DND-41 (cell line): ENCODE measurements around the gene MAP2K5.

Experiments used
- ATAC-seq: fragments of 200-7000 bp; cut with Tn5 transposase; 3 replicates; pipeline ENCODE4 v1.9.1; 2021; ENCODE audit warnings: low read depth; ENCODE audit not compliant: insufficient read depth
- DNase-seq: peaks from one replicate; pipeline ENCODE4 v3.0.0-alpha.2; 2020
- H2AFZ ChIP-seq: 2 replicates; pipeline ENCODE4 v1.6.0; 2012; ENCODE audit warnings: low read depth, low read length
- H3K27ac ChIP-seq: 2 replicates; pipeline ENCODE4 v1.5.1; 2012; ENCODE audit warnings: low read length, inconsistent platforms
- H3K27me3 ChIP-seq: fragments of 200-600 bp; sonication (generic); 2 replicates; pipeline ENCODE4 v1.6.0; 2012; ENCODE audit warnings: low read length, mild to moderate bottlenecking, inconsistent platforms; ENCODE audit not compliant: insufficient read depth, poor library complexity
- H3K36me3 ChIP-seq: 2 replicates; pipeline ENCODE4 v1.5.1; 2012; ENCODE audit warnings: low read length, inconsistent platforms; ENCODE audit not compliant: insufficient read depth
- H3K4me1 ChIP-seq: 2 replicates; pipeline ENCODE4 v1.5.1; 2012; ENCODE audit warnings: mild to moderate bottlenecking, low read length; ENCODE audit not compliant: insufficient read depth
- H3K4me2 ChIP-seq: 2 replicates; pipeline ENCODE4 v1.6.0; 2012; ENCODE audit warnings: mild to moderate bottlenecking, moderate library complexity, low read length, inconsistent platforms; ENCODE audit not compliant: insufficient read depth
- H3K4me3 ChIP-seq, 2 experiments: fragments of 200-600 bp in 1 of 2; shearing (Covaris generic) in 1 of 2; 2 replicates each; pipeline ENCODE4 v1.5.1; 2012 to 2016; ENCODE audit warnings: inconsistent platforms in 2 of 2, low read length in 2 of 2, mild to moderate bottlenecking in 2 of 2, low read depth in 1 of 2, moderate library complexity in 1 of 2
- H3K79me2 ChIP-seq: 2 replicates; pipeline ENCODE4 v1.6.0; 2012; ENCODE audit warnings: low read length, inconsistent platforms; ENCODE audit not compliant: insufficient read depth
- H3K9ac ChIP-seq: 2 replicates; pipeline ENCODE4 v1.6.0; 2012; ENCODE audit warnings: low read depth, mild to moderate bottlenecking, inconsistent platforms, low read length, moderate library complexity
- H3K9me3 ChIP-seq: 2 replicates; pipeline ENCODE4 v1.5.1; 2012; ENCODE audit warnings: low read length, moderate library complexity, mild to moderate bottlenecking, inconsistent platforms; ENCODE audit not compliant: insufficient read depth, severe bottlenecking
- H4K20me1 ChIP-seq: 2 replicates; pipeline ENCODE4 v1.6.0; 2012; ENCODE audit warnings: low read length; ENCODE audit not compliant: insufficient read depth
- CTCF ChIP-seq: IDR thresholded peaks from 2 replicates; pipeline ENCODE4 v1.5.1; 2012; ENCODE audit warnings: borderline replicate concordance, low read length, moderate library complexity, mild to moderate bottlenecking; ENCODE audit not compliant: poor library complexity, severe bottlenecking; ENCODE audit errors: extremely low read depth
- EZH2 ChIP-seq: IDR thresholded peaks from 3 replicates; pipeline ENCODE4 v1.6.1; 2012; ENCODE audit warnings: borderline replicate concordance, low read depth, mild to moderate bottlenecking, moderate library complexity, low read length, inconsistent platforms; ENCODE audit not compliant: severe bottlenecking

MAP2K5 gene

GRCh38 chr15:67833710-67834511 is 291.4 kb downstream of the MAP2K5 start:
- Histone ChIP-seq H3K9me3 (no peaks in the 10 kb centered on the region), H4K20me1 (no peaks in the 10 kb centered on the region), H3K4me3 (no peak overlapping the region), H3K27me3 (no peaks in the 10 kb centered on the region), H2AFZ (no peak overlapping the region), H3K4me1 (peaks cover 24% of the 10 kb centered on the region), H3K36me3 (no peaks in the 10 kb centered on the region), H3K27ac (no peak overlapping the region), H3K4me2 (no peak overlapping the region), H3K9ac (no peak overlapping the region), H3K79me2 (no peaks in the 10 kb centered on the region)
- TF ChIP-seq CTCF (no peak), EZH2 (no peak)
- ATAC-seq: no peak
- no peak for DNase-seq

- Histone ChIP-seq H3K4me2 (no peak overlapping the region), H3K36me3 (no peaks in the 10 kb centered on the region), H3K27ac (no peak overlapping the region), H3K79me2 (no peaks in the 10 kb centered on the region), H2AFZ (no peak overlapping the region), H3K4me3 (no peak overlapping the region), H3K9ac (no peak overlapping the region), H3K27me3 (no peaks in the 10 kb centered on the region), H3K4me1 (peaks cover 31% of the 10 kb centered on the region), H4K20me1 (no peaks in the 10 kb centered on the region), H3K9me3 (no peaks in the 10 kb centered on the region)
- TF ChIP-seq EZH2 (no peak), CTCF (no peak)
- DNase-seq (no peak), ATAC-seq (no peak)
These were observed 292.2 kb downstream of the MAP2K5 start for GRCh38 chr15:67834581-67835296.

- Histone ChIP-seq H3K27ac (peak overlapping the region; percentile 74), H3K27me3 (no peaks in the 10 kb centered on the region), H2AFZ (no peak overlapping the region), H3K4me3 (no peak overlapping the region), H3K4me1 (peaks cover 31% of the 10 kb centered on the region), H3K9me3 (no peaks in the 10 kb centered on the region), H3K9ac (peak overlapping the region; percentile 35), H3K4me2 (no peak overlapping the region), H4K20me1 (no peaks in the 10 kb centered on the region), H3K36me3 (no peaks in the 10 kb centered on the region), H3K79me2 (no peaks in the 10 kb centered on the region)
- no peak for TF ChIP-seq CTCF
- no peak for TF ChIP-seq EZH2
- ATAC-seq: no peak
- no peak for DNase-seq
These were observed 293.0 kb downstream of the MAP2K5 start for GRCh38 chr15:67835297-67836133.
